ENCODE measurements around the gene GIN1.

The GIN1 gene

DNA sequence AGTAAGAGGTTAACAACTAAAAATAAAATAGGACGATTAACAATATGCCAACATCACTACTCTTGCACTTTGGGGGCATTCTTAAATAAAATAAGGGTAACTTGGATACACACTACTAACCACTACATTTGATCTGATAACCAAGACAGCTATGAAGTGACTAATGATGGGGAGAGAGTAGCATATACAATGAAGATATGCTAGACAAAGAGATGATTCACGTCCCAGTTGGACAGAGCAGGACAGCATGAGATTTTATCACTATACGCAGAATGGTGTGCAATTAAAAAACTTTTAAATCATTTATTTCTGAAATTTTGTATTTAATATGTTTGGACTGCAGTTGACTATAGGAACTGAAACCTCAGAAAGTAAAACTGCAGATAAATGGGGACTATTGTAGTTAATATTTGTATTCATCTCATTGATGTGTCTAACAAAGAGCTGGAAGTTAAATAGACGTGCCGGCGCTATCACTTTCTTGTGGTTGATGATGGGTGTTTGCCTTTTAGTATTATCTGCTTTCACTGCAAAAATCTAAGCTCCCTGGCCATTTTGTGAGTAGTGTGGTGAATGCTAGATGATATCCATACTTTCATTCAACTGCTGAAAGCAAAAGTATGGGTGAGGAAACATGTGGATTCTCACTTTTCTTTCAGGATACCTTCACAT, 18.7 kb downstream of the GIN1 start:
- DNase-seq (ENCODE audit: low spot score) = no peak
- H3K27ac ChIP-seq = no peak overlapping the region
- TF ChIP-seq, protein P1, sequence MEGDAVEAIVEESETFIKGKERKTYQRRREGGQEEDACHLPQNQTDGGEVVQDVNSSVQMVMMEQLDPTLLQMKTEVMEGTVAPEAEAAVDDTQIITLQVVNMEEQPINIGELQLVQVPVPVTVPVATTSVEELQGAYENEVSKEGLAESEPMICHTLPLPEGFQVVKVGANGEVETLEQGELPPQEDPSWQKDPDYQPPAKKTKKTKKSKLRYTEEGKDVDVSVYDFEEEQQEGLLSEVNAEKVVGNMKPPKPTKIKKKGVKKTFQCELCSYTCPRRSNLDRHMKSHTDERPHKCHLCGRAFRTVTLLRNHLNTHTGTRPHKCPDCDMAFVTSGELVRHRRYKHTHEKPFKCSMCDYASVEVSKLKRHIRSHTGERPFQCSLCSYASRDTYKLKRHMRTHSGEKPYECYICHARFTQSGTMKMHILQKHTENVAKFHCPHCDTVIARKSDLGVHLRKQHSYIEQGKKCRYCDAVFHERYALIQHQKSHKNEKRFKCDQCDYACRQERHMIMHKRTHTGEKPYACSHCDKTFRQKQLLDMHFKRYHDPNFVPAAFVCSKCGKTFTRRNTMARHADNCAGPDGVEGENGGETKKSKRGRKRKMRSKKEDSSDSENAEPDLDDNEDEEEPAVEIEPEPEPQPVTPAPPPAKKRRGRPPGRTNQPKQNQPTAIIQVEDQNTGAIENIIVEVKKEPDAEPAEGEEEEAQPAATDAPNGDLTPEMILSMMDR (conservative IDR thresholded peaks at IDR 0.05; ENCODE audit: low read depth) = no peak
- POLR2A ChIA-PET (ENCODE audit: low non-redundant PET) = no interaction called here
- CTCF ChIA-PET = interaction anchor here (0.6 to 1.1 kb wide), 2 partner anchors 9 to 17 kb away, joined by 6 read pairs; no protein-coding TSS in a partner anchor

DNA sequence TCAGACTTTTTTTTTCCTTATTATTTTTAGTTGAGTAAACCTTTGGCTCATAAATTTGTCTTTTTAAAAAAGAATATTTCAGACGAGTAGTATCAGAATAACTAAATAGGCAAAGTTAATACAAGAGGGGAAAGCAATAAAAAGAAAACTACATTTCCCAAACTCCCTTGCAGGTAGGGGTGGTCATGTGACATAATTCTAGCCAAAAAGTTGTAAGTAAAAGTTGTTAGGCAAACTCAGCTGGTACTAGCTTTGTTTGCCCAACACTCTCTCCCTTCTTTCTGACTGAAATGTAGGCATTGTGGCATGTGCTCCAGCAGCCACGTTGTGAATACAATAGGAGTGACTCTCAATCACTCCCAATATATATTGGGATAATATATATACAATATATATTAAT, 20.9 kb downstream of the GIN1 start:
- ChIA-PET CTCF (no interaction called here), POLR2A (ENCODE audit: low non-redundant PET) (no interaction called here)
- DNase-seq (ENCODE audit: low spot score) = no peak
- TF ChIP-seq, protein P1 (conservative IDR thresholded peaks at IDR 0.05; ENCODE audit: low read depth) = no peak
- no peak overlapping the region for H3K27ac ChIP-seq

DNA sequence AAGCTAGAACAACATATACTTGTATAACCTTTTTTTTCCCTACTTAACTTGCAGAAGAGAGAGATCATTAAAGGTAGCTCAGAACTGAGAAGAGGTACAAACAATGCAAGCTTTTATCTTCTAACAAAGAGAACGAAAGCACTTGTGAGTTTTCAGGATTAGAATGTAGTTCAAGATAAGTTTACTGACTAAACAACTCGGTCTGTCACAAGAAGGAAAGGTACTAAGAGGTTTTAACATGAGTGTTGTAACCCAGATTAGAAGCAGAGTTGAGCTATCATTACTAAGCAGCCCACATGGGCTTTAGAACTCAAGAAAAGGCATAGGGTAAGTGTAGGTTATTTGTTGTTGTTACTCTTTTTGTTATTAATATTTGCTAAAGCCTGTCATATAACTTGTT, 25.2 kb downstream of the GIN1 start:
- ChIA-PET CTCF (no interaction called here), POLR2A (ENCODE audit: low non-redundant PET) (no interaction called here)
- H3K27ac ChIP-seq = no peak overlapping the region
- TF ChIP-seq, protein P1 (conservative IDR thresholded peaks at IDR 0.05; ENCODE audit: low read depth) = no peak
- no peak for DNase-seq (ENCODE audit: low spot score)

DNA sequence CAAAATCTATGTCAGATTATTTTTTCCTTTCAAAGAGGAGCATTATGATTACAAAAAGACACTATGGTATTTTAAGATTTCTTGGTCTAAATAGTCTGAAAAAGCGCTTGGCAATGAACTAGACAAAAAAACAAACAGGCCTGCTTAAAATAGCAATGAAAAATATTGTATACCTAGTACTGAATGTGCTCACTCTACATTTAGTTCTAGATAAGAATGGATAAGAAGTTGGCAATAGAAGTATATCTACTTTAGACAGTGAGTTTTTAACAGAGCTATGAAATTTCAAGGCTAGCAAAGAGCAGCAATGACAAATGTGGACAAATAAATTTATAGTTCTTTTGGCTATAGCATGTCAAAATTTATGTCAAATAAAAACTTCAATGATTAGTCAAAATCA, 26.2 kb downstream of the GIN1 start:
- DNase-seq (ENCODE audit: low spot score) = no peak
- ChIA-PET CTCF (interaction anchor here (0.6 kb wide), 1 partner anchor 1348 kb away, joined by 4 read pairs; no protein-coding TSS in a partner anchor), POLR2A (ENCODE audit: low non-redundant PET) (no interaction called here)
- TF ChIP-seq, protein P1 (conservative IDR thresholded peaks at IDR 0.05; ENCODE audit: low read depth) = no peak
- H3K27ac ChIP-seq = no peak overlapping the region

DNA sequence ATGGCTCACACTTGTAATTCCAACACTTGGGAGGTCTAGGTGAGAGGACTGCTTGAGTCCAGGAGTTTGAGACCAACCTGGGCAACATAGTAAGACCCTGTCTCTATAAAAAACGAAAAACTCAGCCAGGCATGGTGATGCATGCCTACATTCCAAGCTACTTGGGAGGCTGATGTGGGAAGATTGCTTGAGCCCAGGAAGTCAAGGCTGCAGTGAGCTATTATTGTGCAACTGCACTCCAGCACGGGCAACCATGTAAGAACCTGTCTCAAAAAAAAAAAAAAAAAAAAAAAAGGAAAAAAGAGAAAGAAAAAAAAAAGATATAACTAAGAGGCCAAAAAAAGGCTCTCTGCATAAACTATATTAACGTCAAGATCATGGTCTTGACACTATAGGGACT, 27.3 kb downstream of the GIN1 start:
- ChIA-PET CTCF (no interaction called here), POLR2A (ENCODE audit: low non-redundant PET) (no interaction called here)
- DNase-seq (ENCODE audit: low spot score) = no peak
- no peak overlapping the region for H3K27ac ChIP-seq
- TF ChIP-seq, protein P1 (conservative IDR thresholded peaks at IDR 0.05; ENCODE audit: low read depth) = no peak

DNA sequence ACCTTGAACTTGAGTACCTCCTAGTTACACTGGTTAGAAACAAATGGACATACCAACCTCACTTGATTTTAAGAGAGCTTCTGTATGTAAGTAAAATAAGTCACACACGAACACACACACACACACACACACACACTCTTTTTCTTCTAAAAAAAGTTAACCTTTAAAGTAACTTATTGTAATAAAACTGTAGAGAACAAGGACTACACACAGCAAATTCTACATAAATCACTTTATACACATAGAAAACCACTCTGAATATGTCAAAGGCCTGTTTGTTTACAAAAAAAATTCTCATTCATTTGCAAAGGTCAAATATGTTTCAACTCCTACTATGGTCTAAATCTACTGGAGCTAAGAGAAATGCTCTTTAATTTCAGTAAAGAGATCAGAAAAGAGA, 29.1 kb downstream of the GIN1 start:
- TF ChIP-seq, protein P1 (conservative IDR thresholded peaks at IDR 0.05; ENCODE audit: low read depth) = no peak
- ChIA-PET POLR2A (ENCODE audit: low non-redundant PET) (no interaction called here), CTCF (no interaction called here)
- DNase-seq (ENCODE audit: low spot score) = no peak
- no peak overlapping the region for H3K27ac ChIP-seq
